Activated T-cell treated with anti-CD3 and anti-CD28 coated beads, Interleukin-2, amount 50 U/mL, for 1 hour (primary cell): Measurements from ENCODE around the gene CTIF.
A peak's percentile ranks its signal among the peaks of the same experiment; 100 is the strongest.

Experiments used
- DNase-seq: peaks from one replicate; pipeline ENCODE4 v3.0.0-alpha.2; 2020

CTIF gene

GRCh38 chr18:48534364-48534763, 4.5 kb upstream of the CTIF start:
- no peak for DNase-seq

GRCh38 chr18:48535956-48536355, 2.9 kb upstream of the CTIF start:
- no peak for DNase-seq

GRCh38 chr18:48536516-48536915, 2.3 kb upstream of the CTIF start:
- DNase-seq: no peak

GRCh38 chr18:48539406-48540250, 797 bp downstream of the CTIF start:
- DNase-seq: peak; percentile 48

- peak; percentile 51 for DNase-seq
These were observed 1.6 kb downstream of the CTIF start for GRCh38 chr18:48540251-48541025.

GRCh38 chr18:48541026-48541746, 2.4 kb downstream of the CTIF start:
- peak; percentile 35 for DNase-seq

GRCh38 chr18:48541747-48542400, 3.0 kb downstream of the CTIF start:
- no peak for DNase-seq

- no peak for DNase-seq
These were observed 3.8 kb downstream of the CTIF start for GRCh38 chr18:48542513-48543181.

- peak; percentile 22 for DNase-seq
These were observed 4.4 kb downstream of the CTIF start for GRCh38 chr18:48543228-48543627.

- no peak for DNase-seq
These were observed 5.3 kb downstream of the CTIF start for GRCh38 chr18:48544116-48544515.

- DNase-seq: no peak
These were observed 6.0 kb downstream of the CTIF start for GRCh38 chr18:48544661-48545415.

- no peak for DNase-seq
These were observed 7.0 kb downstream of the CTIF start for GRCh38 chr18:48545757-48546321.

GRCh38 chr18:48546396-48546795, 7.6 kb downstream of the CTIF start:
- no peak for DNase-seq

GRCh38 chr18:48547531-48547981, 8.7 kb downstream of the CTIF start:
- DNase-seq: no peak

- no peak for DNase-seq
These were observed 9.4 kb downstream of the CTIF start for GRCh38 chr18:48548011-48548771.

GRCh38 chr18:48548921-48549320, 10.1 kb downstream of the CTIF start:
- DNase-seq: no peak

- no peak for DNase-seq
These were observed 11.4 kb downstream of the CTIF start for GRCh38 chr18:48550101-48550729.

GRCh38 chr18:48551100-48551499, 12.3 kb downstream of the CTIF start:
- DNase-seq: no peak

GRCh38 chr18:48552130-48552529, 13.3 kb downstream of the CTIF start:
- no peak for DNase-seq

- DNase-seq: no peak
These were observed 14.4 kb downstream of the CTIF start for GRCh38 chr18:48553236-48553635.
